GM19438 (cell line): ENCODE data around the gene FHAD1.

Experiments used
- ATAC-seq: cut with Tn5 transposase; IDR thresholded peaks from one replicate; pipeline ENCODE4 v1.9.1; 2021; ENCODE audit warnings: low read depth; ENCODE audit not compliant: unreplicated experiment

FHAD1 gene

GRCh38 chr1:15342408-15342967 is 95.5 kb downstream of the FHAD1 start:
- ATAC-seq = no peak

DNA sequence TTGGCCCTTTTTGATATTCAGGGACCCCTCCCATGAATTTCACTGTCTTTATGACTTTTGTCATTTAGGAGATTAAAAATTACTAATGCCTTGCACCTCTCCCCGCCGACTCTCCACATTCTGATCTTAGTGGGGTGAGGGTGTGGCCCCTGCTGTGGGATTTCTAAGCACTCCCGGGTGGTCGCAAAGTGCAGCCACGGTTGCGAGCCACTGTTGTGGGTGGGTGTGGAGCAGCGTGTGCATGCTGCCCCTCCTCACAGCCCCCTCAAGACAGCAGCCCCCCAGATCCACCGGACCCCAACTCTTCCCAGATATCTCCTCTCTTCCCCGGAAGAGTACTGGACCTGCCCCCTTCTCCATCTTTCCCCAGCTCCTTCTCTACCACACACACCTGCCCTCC is 96.1 kb downstream of the FHAD1 start:
- ATAC-seq = no peak

- ATAC-seq = no peak
Observed at GRCh38 chr1:15343729-15344128, 96.7 kb downstream of the FHAD1 start.

DNA sequence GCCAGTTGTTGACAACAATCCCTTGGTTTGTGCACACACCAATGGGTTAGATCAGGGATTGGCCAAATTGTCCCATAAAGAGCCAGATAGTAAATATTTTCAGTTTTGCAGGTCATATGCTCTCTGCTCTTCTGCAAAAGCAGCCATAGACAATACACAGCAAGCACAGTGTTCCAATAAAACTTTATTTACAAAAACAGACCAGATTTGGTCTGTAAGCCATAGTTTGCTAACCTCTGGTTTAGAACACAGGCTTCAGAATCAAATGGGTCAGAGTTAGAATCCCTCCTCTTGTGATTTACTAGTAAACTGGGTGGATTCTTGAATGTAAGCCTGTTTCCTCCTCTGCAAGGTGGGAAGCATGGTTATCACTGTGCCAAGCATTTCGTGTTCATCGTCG is 97.4 kb downstream of the FHAD1 start:
- no peak for ATAC-seq

DNA sequence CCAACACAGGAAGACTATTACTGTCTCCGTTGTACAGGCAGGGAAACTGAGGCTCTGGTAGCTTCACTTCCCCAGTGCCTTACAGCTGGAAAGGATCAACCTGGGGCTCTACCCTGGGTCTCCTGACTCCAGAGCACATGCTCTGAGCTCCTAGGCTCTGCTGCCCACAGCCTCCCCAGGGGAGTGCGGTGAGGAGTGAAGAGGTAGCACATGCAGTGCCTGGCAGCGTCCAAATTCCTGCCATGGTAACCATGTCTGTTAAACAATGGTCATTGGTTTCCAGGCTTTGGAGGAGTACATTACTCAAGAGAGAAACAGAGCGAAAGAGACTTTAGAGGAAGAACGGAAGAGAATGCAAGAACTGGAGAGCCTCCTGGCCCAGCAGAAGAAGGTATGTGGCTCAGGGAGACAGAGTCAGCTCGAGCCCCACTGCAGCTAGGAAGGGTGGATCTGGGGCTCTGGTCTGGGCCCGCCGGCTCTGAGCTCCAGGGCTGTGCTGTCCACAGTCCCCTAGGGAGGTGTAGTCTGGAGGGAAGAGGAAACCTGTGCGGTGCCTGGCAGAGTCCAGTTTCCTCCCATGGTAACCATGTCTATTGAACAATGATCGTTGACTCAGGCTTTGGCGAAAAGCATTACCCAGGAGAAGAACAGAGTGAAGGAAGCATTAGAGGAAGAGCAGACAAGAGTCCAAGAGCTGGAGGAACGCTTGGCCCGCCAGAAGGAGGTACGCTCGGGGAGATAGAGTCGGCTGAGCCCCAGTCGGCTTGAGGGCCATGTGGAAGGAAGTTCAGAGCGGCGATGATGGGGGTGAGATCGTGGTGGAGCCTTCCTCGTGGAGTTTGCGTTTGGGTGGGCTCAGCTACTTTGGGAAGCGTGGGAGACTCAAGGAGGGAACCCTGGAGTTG is 98.0 kb downstream of the FHAD1 start:
- no peak for ATAC-seq

GRCh38 chr1:15345705-15346345 is 98.8 kb downstream of the FHAD1 start:
- no peak for ATAC-seq

- ATAC-seq = no peak
Observed at GRCh38 chr1:15346346-15347030, 99.5 kb downstream of the FHAD1 start.

- ATAC-seq = no peak
Observed at GRCh38 chr1:15347182-15347581, 100.2 kb downstream of the FHAD1 start.

- ATAC-seq = no peak
Observed at GRCh38 chr1:15348648-15349047, 101.6 kb downstream of the FHAD1 start.

DNA sequence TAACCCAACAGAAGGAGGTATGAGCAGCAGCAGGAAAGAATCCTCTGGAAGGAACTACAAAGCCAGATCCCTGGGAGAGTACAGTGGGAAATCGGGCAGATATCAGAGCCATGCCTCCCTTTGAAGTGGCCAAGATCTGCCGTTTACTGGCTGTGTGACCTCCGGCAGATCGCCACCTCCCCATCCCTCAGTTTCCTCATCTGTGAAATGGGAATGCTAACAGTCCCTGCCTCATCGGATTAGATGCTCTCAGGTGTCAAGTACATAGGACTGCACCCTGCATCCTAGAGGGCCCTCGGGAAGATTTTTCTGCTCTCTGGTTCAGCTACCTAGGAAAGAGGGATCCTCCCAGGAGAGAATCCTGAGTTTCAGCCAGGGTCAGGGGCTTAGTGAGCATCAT is 102.1 kb downstream of the FHAD1 start:
- no peak for ATAC-seq

DNA sequence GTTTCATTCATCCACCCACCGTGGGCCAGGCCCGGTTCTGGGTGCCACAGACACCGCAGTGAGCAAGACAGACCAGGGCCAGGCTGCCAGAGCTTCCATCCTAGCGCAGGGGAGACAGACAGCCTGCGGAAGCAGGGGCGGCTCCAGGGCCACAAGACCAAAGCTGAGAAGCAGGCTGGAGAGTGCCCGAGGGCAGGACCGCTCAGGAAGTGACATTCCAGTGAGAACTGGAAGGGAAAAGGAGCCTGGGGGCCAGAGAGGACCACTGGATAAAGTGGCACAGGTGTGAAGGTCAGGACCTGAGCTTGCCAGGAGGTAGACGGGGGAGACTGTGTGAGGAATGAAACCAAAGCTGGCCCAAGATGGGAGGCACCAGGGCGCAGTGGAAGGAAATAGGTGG is 103.1 kb downstream of the FHAD1 start:
- ATAC-seq = no peak

- no peak for ATAC-seq
Observed at GRCh38 chr1:15350551-15351200, 103.7 kb downstream of the FHAD1 start.

GRCh38 chr1:15351310-15351709 is 104.3 kb downstream of the FHAD1 start:
- no peak for ATAC-seq

DNA sequence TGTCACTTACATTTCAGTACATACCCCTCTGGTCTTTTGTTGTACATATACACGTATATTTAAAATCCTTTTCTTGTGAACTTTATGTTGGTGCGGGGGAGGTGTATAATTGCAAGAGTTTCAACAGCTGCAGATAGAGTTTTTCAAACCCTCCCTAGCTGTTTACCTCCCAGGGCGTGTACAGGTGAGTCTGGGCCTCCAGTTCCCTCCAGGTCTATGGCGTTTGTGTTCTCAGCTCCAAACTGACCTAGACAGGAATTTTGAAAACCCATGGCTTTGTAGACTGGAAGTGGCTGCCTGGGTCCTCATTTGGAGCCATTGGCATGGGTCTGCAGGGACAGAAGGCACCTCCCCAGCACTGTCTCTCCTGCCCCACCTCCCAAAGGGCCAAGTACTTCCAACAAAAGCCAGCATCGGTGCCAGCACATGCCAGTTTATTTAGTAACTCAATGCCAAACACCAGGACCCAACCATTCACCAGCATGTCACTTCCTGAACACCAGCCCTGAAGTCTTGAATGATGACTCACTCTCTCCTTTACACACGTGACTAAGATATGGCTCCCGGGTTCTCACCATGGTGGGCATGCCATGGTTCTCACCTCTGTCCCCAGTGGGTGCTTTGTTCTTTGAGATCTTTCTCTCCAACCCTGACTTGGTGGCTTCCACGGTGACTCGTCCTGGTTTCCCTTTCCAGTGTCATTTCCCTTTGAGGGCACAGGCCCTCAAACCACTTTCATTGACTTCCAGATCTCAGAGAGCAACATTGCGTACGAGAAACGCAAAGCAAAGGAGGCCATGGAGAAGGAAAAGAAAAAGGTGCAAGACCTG is 105.3 kb downstream of the FHAD1 start:
- ATAC-seq = no peak

DNA sequence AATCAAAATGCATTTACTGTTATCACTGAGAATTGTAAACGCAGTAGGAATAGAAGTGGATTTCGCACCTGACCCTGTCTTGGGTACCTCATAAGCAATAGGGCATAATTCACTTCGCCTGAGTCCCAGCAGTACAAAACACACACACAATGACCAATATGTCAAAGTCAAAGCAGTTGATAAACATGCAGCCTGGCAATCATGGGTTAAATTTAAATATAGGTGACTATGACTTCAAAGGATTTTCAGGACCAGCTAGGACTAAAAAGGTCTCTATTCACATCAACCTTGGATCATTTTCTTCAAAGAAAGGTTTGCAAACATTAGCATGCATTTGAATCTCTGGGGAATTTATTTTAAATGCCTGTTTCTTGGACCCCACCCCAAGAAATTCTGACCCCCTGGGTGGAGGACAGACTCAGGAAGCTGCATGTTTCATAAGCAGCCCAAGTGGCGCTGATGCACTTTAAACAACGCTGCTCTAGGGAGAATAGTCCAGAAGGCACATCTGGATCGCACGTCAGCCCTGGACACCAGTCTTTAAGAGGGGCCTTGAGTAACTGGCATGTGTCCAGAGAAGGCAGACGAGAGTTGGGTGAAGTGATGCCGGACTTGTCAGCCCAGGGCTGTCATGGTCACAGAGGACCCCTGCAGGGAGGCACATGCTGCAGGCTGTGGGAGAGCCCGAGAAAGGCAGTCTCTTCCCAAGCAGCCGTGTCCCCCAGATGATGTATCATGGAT is 107.0 kb downstream of the FHAD1 start:
- ATAC-seq = no peak

DNA sequence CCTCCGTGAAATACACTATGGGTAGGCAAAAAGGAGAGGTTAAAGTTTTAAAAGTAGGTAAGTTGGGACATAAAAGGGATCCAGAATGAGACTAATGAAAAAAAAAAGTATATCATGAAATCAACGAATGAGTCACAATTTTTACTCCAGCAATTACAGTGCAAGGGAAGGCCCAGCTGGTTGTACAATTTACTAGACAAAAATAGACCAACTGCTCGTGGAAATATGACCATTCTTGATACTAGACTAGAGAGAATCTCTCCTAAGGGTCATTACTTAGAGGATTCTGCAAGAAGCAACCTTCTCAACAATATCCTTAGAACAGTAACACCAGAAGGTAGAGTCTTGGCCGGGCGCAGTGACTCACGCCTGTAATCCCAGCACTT is 107.5 kb downstream of the FHAD1 start:
- no peak for ATAC-seq

- ATAC-seq = no peak
Observed at GRCh38 chr1:15355968-15356625, 109.1 kb downstream of the FHAD1 start.

DNA sequence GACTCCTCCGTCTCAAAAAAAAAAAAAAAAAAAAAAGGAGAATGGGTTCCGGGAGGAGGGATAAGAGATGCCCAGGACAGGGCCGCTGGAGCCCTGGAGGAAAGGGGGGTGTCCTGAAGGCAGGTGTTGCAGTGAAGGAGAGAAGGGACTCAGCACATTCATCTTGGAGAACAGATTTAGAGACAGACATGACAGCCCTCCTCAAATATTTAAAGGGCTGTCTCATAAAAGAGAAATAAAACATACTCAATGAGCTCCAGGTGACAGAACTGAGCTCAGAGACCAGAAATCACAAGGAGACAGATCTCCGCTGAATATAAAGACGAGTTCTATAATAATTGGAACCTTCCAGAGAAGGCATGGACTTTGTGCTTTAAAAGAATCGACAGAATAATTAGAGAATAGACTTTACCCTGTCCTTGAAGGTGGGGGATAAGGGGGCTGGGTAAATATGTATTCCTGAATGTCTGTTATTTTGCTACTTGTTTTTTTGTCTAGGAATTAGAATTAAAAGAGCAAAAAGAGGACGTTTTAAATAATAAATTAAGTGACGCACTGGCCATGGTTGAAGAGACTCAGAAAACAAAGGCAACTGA is 110.7 kb downstream of the FHAD1 start:
- ATAC-seq = no peak
